Testis (tissue), 2 donors: ENCODE results near the gene MAPKAPK3.

Source experiments
- CTCF ChIP-seq, 3 experiments: fragments of 450-650 bp in 2 of 3; fragments of 200-600 bp in 1 of 3; sonication (generic) in 1 of 3; IDR thresholded peaks; one replicate each; pipeline ENCODE4 v1.5.1; 2016 to 2019; ENCODE audit warnings: antibody characterized with exemption in 3 of 3, mild to moderate bottlenecking in 2 of 3, moderate library complexity in 1 of 3
- POLR2A ChIP-seq: fragments of 450-650 bp; IDR thresholded peaks from one replicate; pipeline ENCODE4 v1.6.1; 2017; ENCODE audit warnings: antibody characterized with exemption, mild to moderate bottlenecking, moderate library complexity

GRCh38 chr3:50607271-50608091 lies 9.5 kb upstream of the MAPKAPK3 start:
- TF ChIP-seq POLR2A (no peak), CTCF (IDR thresholded peaks at IDR 0.05) (no peak)
